Transverse colon (tissue), 4 donors: Measurements from ENCODE around the gene MYO15B. TPM values are rescaled to one million over a fixed set of nuclear protein-coding genes. Genes with fewer than 3 reads are reported as not detected.

Experiments
- DNase-seq: peaks from one replicate; pipeline ENCODE4 v3.0.0-alpha.2; 2019
- H3K27ac ChIP-seq, 4 donors: fragments of 200-600 bp; sonication (generic); 2 replicates each; pipeline ENCODE4 v1.5.1; 2016 to 2018; ENCODE audit warnings: inconsistent platforms in 4 of 4
- H3K27me3 ChIP-seq: fragments of 200-600 bp; sonication (generic); 2 replicates; pipeline ENCODE4 v1.5.1; 2017; ENCODE audit warnings: inconsistent platforms
- H3K36me3 ChIP-seq, 4 donors: fragments of 200-600 bp; sonication (generic); 2 replicates each; pipeline ENCODE4 v1.5.1; 2017 to 2019; ENCODE audit warnings: inconsistent platforms in 4 of 4
- H3K4me1 ChIP-seq, 4 donors: fragments of 200-600 bp; sonication (generic); 2 replicates each; pipeline ENCODE4 v1.5.1; 2017 to 2020; ENCODE audit warnings: inconsistent platforms in 4 of 4
- H3K4me3 ChIP-seq, 4 donors: fragments of 200-600 bp; sonication (generic); 1 replicate in 1 of 4; 2 replicates in 3 of 4; pipeline versions ENCODE4 v1.5.1 to v1.6.1; 2017 to 2019; ENCODE audit warnings: inconsistent platforms in 4 of 4
- H3K9me3 ChIP-seq, 2 donors: fragments of 200-600 bp; sonication (generic); 2 replicates each; pipeline ENCODE4 v1.5.1; 2017 to 2019; ENCODE audit warnings: inconsistent platforms in 2 of 2
- CTCF ChIP-seq, 5 experiments: fragments of 200-600 bp in 3 of 5; fragments of 450-650 bp in 2 of 5; sonication (generic) in 3 of 5; IDR thresholded peaks; 1 replicate in 2 of 5; 2 replicates in 3 of 5; pipeline ENCODE4 v1.5.1; 2016 to 2017; ENCODE audit warnings: antibody characterized with exemption in 5 of 5, inconsistent platforms in 3 of 5, mild to moderate bottlenecking in 2 of 5, moderate library complexity in 1 of 5
- EP300 ChIP-seq: sonication (generic); formaldehyde crosslinking; IDR thresholded peaks from one replicate; pipeline ENCODE4 v1.6.1; 2017; ENCODE audit warnings: antibody characterized with exemption, low read depth
- POLR2A ChIP-seq: fragments of 450-650 bp; IDR thresholded peaks from one replicate; pipeline ENCODE4 v1.6.1; 2016; ENCODE audit warnings: antibody characterized with exemption, mild to moderate bottlenecking, moderate library complexity
- POLR2AphosphoS5 ChIP-seq, 3 donors: sonication (generic); formaldehyde crosslinking; IDR thresholded peaks; one replicate each; pipeline ENCODE4 v1.6.1; 2016; ENCODE audit warnings: antibody characterized with exemption in 3 of 3
- WGBS, 2 donors: methylation state at CpG; one replicate each; pipeline ENCODE4 v1.1.5; 2018; ENCODE audit warnings: low coverage in 1 of 2; 5-methylcytosine and 5-hydroxymethylcytosine counted together
- in situ Hi-C, 4 donors: fragments of 200-750 bp; cut with MboI; loops; one replicate each; pipeline versions ENCODE4 v1.15.0 to v1.15.1; 2017; ENCODE audit warnings: low sequenced_read_pairs in 3 of 4, low pct_ligation_motif_present in 1 of 4, low pct_unique_long_range_greater_than_20kb in 1 of 4
- intact Hi-C: fragments of 100-400 bp; cut with DNase I; formaldehyde crosslinking; loops from one replicate; pipeline ENCODE4 v1.15.1; 2023; ENCODE audit warnings: low total_unique reads
- total RNA-seq, 4 donors: library from RNA; depleted of rRNA; stranded (reverse); fragments of >200 nt; gene quantifications; one replicate each; pipeline ENCODE4 v1.1.0, GENCODE V29; 2016

The MYO15B gene
- total RNA-seq, 4 donors from 2014 or later = 59.3 to 1,778 (median 829) TPM

GRCh38 chr17:75610103-75610984 lies 22.7 kb downstream of the MYO15B start:
- intact Hi-C loops (loop anchor here (10.0 kb wide), 1 partner anchor 684 kb away; no protein-coding TSS in a partner anchor), in situ Hi-C loops (no loop called here)
- Histone ChIP-seq H3K4me3 (peak overlapping the region in 2 of 4 donors; percentile 6 to 37), H3K36me3 (peaks cover 0 to 9% (median 0%) of the 10 kb centered on the region in 4 donors), H3K4me1 (peaks cover 4 to 47% (median 38%) of the 10 kb centered on the region in 4 donors), H3K9me3 (no peaks in the 10 kb centered on the region), H3K27me3 (no peaks in the 10 kb centered on the region), H3K27ac (peak overlapping the region; percentile 75 to 87 (median 83))
- peak; percentile 90 for DNase-seq
- 0 to 57% methylated on average over 2 to 25 of the region's 25 CpGs for WGBS, 2 donors
- TF ChIP-seq CTCF (IDR thresholded peaks at IDR 0.05) (no peak), POLR2AphosphoS5 (IDR thresholded peaks at IDR 0.05) (peak; percentile 60 to 96 (median 92)), POLR2A (peak; percentile 93), EP300 (peak; percentile 75)

DNA sequence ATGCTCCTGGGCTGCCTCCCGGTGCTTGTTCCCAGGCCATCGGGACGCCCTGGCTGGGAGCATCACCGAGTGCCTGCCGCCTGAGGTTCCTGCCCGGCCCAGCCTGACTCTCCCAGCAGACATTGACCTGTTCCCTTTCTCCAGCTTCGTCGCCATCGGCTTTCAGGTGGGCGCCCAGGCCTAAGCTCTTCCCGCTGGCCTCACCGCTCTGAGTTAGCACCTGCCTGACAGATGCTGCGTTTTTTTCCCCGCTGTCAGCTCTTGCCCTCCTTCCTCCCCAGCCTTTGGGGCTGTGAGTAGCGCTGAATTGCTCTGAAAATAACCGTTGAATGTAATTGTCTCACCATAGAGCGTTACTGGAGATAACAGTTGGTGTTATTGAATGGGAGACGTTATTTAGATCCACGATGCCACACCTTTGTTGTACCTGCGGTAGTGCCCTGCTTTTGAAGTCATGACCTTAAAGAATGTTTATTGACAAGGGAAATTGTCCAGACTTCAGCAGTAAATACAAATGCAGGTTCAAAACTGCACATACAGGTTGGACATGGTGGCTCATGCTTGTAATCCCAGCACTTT lies 24.3 kb downstream of the MYO15B start:
- peak overlapping the region in 2 of 4 donors; percentile 6 to 37 for H3K4me3 ChIP-seq
- peak overlapping the region; percentile 75 to 87 (median 83) for H3K27ac ChIP-seq
- intact Hi-C loops = loop anchor here (10.0 kb wide), 1 partner anchor 683 kb away; no protein-coding TSS in a partner anchor
- peaks cover 8 to 56% (median 42%) of the 10 kb centered on the region in 4 donors for H3K4me1 ChIP-seq
- peak; percentile 58 for DNase-seq
- in situ Hi-C loops = no loop called here
- 64 to 87% methylated on average over 9 to 20 of the region's 20 CpGs for WGBS, 2 donors
- TF ChIP-seq CTCF (IDR thresholded peaks at IDR 0.05) (no peak), EP300 (peak; percentile 92), POLR2AphosphoS5 (IDR thresholded peaks at IDR 0.05) (peak; percentile 27 to 84 (median 71)), POLR2A (peak; percentile 56)
- no peaks in the 10 kb centered on the region for H3K27me3 ChIP-seq
- H3K9me3 ChIP-seq = no peaks in the 10 kb centered on the region
- H3K36me3 ChIP-seq = peaks cover 0 to 9% (median 0%) of the 10 kb centered on the region in 4 donors

DNA sequence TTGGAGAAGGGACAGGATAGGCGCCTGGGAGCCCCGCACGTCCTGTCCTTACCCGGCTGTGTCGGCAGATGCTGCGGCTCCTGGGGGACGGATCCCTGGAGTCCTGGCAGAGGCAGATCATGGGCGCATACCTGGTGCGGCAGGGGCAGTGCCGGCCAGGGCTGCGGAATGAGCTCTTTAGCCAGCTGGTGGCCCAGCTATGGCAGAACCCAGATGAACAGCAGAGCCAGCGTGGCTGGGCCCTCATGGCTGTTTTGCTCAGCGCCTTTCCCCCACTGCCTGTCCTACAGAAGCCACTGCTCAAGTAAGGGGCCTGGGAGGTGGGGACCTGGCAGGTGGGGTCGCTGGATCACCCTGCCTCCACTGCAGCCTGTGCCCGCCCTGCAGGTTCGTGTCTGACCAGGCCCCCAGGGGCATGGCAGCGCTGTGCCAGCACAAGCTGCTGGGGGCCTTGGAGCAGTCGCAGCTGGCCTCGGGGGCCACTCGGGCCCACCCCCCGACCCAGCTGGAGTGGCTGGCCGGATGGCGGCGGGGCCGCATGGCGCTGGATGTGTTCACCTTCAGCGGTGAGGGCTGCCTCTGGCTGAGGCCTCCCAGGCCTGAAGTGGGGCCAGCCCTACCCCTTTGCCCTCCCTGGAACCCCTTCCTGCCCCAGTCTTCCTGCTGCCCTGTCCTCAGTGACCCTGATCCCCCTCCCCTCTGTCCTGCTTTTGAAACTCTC lies 25.5 kb downstream of the MYO15B start:
- intact Hi-C loops = loop anchor here (10.0 kb wide), 1 partner anchor 682 kb away; no protein-coding TSS in a partner anchor
- peaks cover 0 to 9% (median 0%) of the 10 kb centered on the region in 4 donors for H3K36me3 ChIP-seq
- peaks cover 10 to 64% (median 46%) of the 10 kb centered on the region in 4 donors for H3K4me1 ChIP-seq

More for the DNA sequence above, 25.5 kb downstream of the MYO15B start:
- no peak for DNase-seq
- in situ Hi-C loops = no loop called here
- Histone ChIP-seq H3K27me3 (no peaks in the 10 kb centered on the region), H3K9me3 (no peaks in the 10 kb centered on the region), H3K4me3 (peak overlapping the region in 1 of 4 donors; percentile 37), H3K27ac (peak overlapping the region; percentile 75 to 87 (median 83))
- WGBS, 2 donors = 83% methylated on average over 26 of the region's 27 CpGs; no CpG with 5 or more reads in 1 of the 2 donors
- no peak for TF ChIP-seq POLR2AphosphoS5 (IDR thresholded peaks at IDR 0.05)
- no peak for TF ChIP-seq POLR2A
- no peak for TF ChIP-seq EP300
- TF ChIP-seq CTCF (IDR thresholded peaks at IDR 0.05) = no peak
